Stomach (tissue), 9 donors: ENCODE measurements around the gene REN. TPM values are rescaled to one million over a fixed set of nuclear protein-coding genes. Genes with fewer than 3 reads are reported as not detected.

Experiments
- DNase-seq, 2 donors: peaks; one replicate each; pipeline versions ENCODE4 v3.0.0 to v3.0.0-alpha.2; 2013 to 2019
- H3K27ac ChIP-seq, 5 donors: fragments of 200-600 bp in 4 of 5; sonication (generic) in 4 of 5; one replicate each; pipeline ENCODE4 v1.5.1; 2013 to 2019; ENCODE audit warnings: mild to moderate bottlenecking in 1 of 5, moderate library complexity in 1 of 5
- H3K27me3 ChIP-seq, 3 donors: fragments of 200-600 bp; sonication (generic); one replicate each; pipeline ENCODE4 v1.5.1; 2017 to 2019; ENCODE audit warnings: mixed run types in 1 of 3
- H3K36me3 ChIP-seq, 4 donors: fragments of 200-600 bp; sonication (generic); 1 replicate in 3 of 4; 2 replicates in 1 of 4; pipeline ENCODE4 v1.5.1; 2016 to 2019
- H3K4me1 ChIP-seq, 4 donors: fragments of 200-600 bp; sonication (generic); one replicate each; pipeline ENCODE4 v1.5.1; 2016 to 2019
- H3K4me3 ChIP-seq, 4 donors: fragments of 200-600 bp; sonication (generic) in 3 of 4; one replicate each; pipeline ENCODE4 v1.5.1; 2016 to 2019; ENCODE audit warnings: mild to moderate bottlenecking in 1 of 4
- H3K9me3 ChIP-seq, 4 donors: fragments of 200-600 bp; sonication (generic); one replicate each; pipeline ENCODE4 v1.5.1; 2016 to 2019
- EP300 ChIP-seq: sonication (generic); formaldehyde crosslinking; IDR thresholded peaks from one replicate; pipeline ENCODE4 v1.6.1; 2017; ENCODE audit warnings: antibody characterized with exemption
- POLR2A ChIP-seq, 4 donors: fragments of 450-650 bp; IDR thresholded peaks; one replicate each; pipeline ENCODE4 v1.6.1; 2016; ENCODE audit warnings: antibody characterized with exemption in 4 of 4, control low read depth in 2 of 4, mild to moderate bottlenecking in 1 of 4, moderate library complexity in 1 of 4
- POLR2AphosphoS5 ChIP-seq, 3 donors: sonication (generic); formaldehyde crosslinking; IDR thresholded peaks; one replicate each; pipeline ENCODE4 v1.6.1; 2016; ENCODE audit warnings: antibody characterized with exemption in 3 of 3
- WGBS, 5 donors: extraction: QIAGEN DNeasy Blood & Tissue Kit in 3 of 5; methylation state at CpG; one replicate each; pipeline versions ENCODE4 v1.1.5 to v1.1.7; 2013 to 2018; 5-methylcytosine and 5-hydroxymethylcytosine counted together
- intact Hi-C: fragments of 100-400 bp; cut with DNase I; formaldehyde crosslinking; loops from one replicate; pipeline ENCODE4 v1.15.1; 2023; ENCODE audit warnings: low total_unique reads
- polyA plus RNA-seq, 3 donors: library from polyadenylated mRNA; stranded (reverse); fragments of 200-250 nt; gene quantifications; one replicate each; pipeline ENCODE4 v1.2.3, GENCODE V29; 2013
- total RNA-seq, 5 donors: library from RNA; depleted of rRNA; stranded (reverse); fragments of >200 nt; gene quantifications; one replicate each; pipeline versions ENCODE4 v1.1.0 to v1.2.3, GENCODE V29; 2014 to 2016
- TF ChIP-seq, protein P1 (sequence below), 7 experiments: fragments of 450-650 bp in 4 of 7; fragments of 200-600 bp in 3 of 7; sonication (generic) in 3 of 7; IDR thresholded peaks; one replicate each; pipeline ENCODE4 v1.5.1; 2016 to 2019; ENCODE audit warnings: antibody characterized with exemption in 7 of 7, control low read depth in 2 of 7, mild to moderate bottlenecking in 1 of 7
- donor health status: healthy with polysubstance abuse.
- donor health status: Bipolar disorder and iron deficiency.
- donor health status: healthy.

REN gene
- total and polyA plus RNA-seq, 8 donors: 0.08 TPM; not detected in 7

DNA sequence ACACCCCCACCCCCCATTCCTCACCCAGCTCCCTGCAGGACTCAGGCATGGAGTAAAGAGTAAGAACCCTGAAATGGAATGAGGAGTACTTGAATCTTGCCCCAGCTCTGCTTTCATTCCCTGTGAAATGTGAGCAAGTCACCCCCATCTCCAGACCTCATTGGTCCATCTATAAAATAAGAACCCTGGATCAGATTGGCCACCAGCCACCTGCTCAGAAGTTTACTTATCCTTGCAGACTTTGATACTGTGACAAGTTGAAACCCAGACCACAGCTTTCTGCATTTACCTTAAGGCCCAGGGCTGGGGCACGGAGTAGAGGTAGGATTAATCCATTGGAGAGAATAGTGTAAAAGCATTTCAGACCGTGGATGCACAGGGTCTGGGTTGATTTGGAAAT, 27.9 kb upstream of the REN start:
- Histone ChIP-seq H3K36me3 (no peaks in the 10 kb centered on the region), H3K27ac (peak overlapping the region in 4 of 5 donors; percentile 6 to 58 (median 28)), H3K9me3 (no peaks in the 10 kb centered on the region), H3K4me3 (no peak overlapping the region), H3K4me1 (peaks cover 21 to 50% (median 30%) of the 10 kb centered on the region in 4 donors), H3K27me3 (peaks cover 0 to 65% (median 3%) of the 10 kb centered on the region in 3 donors)
- TF ChIP-seq POLR2A (IDR thresholded peaks at IDR 0.05) (no peak), EP300 (no peak), POLR2AphosphoS5 (IDR thresholded peaks at IDR 0.05) (no peak)
- TF ChIP-seq, protein P1, sequence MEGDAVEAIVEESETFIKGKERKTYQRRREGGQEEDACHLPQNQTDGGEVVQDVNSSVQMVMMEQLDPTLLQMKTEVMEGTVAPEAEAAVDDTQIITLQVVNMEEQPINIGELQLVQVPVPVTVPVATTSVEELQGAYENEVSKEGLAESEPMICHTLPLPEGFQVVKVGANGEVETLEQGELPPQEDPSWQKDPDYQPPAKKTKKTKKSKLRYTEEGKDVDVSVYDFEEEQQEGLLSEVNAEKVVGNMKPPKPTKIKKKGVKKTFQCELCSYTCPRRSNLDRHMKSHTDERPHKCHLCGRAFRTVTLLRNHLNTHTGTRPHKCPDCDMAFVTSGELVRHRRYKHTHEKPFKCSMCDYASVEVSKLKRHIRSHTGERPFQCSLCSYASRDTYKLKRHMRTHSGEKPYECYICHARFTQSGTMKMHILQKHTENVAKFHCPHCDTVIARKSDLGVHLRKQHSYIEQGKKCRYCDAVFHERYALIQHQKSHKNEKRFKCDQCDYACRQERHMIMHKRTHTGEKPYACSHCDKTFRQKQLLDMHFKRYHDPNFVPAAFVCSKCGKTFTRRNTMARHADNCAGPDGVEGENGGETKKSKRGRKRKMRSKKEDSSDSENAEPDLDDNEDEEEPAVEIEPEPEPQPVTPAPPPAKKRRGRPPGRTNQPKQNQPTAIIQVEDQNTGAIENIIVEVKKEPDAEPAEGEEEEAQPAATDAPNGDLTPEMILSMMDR (IDR thresholded peaks at IDR 0.05): no peak
- intact Hi-C loops: no loop called here
- 30 to 48% (median 40%) methylated on average over 2 of the region's 2 CpGs for WGBS, 5 donors
- peak; percentile 82 to 84 for DNase-seq

DNA sequence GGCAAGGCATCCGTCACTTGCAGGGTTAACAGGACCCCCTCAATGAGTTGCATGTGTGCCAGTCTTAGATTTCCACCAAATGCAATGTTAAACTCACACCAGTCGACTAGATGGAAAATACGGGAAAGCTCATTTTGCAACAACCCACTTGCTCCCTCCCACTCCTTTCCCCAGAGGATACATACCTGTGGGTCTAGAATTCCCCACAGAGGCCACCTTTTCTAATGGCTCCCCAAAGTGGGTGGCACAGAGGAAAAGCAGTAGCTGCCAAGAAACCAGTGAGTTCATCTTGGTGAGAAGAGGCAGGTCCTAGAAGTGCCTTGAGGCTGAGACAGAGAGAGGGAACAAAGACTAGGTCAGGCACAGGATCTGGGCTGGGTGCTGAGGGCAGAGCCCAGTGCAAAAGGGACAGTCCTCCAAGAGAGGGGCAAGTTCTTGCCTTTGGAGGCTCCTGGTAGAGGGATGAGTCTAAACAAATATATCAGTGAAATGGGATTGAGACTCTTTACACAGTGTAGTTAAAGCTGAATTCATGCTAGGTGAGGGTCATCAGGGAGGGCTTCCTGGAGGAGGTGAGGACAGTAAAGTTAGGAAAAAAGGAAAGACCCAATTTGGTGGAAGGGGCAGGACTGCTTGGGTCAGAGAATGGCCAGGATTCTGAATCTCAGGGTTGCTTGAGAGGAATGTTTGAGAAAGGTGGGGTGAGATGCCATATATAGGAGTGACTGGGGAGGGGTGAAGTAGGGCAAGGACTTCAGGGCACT, 26.6 kb upstream of the REN start:
- Histone ChIP-seq H3K4me1 (peaks cover 21 to 50% (median 27%) of the 10 kb centered on the region in 4 donors), H3K27me3 (peaks cover 0 to 70% (median 9%) of the 10 kb centered on the region in 3 donors), H3K9me3 (no peaks in the 10 kb centered on the region), H3K27ac (peak overlapping the region in 1 of 5 donors; percentile 58), H3K36me3 (no peaks in the 10 kb centered on the region), H3K4me3 (no peak overlapping the region)
- no peak for DNase-seq
- intact Hi-C loops: no loop called here
- WGBS, 5 donors: 73 to 84% (median 80%) methylated on average over 3 of the region's 3 CpGs
- TF ChIP-seq EP300 (no peak), POLR2AphosphoS5 (IDR thresholded peaks at IDR 0.05) (no peak), POLR2A (IDR thresholded peaks at IDR 0.05) (no peak)
- TF ChIP-seq, protein P1 (IDR thresholded peaks at IDR 0.05): no peak

- peaks cover 21 to 50% (median 27%) of the 10 kb centered on the region in 4 donors for H3K4me1 ChIP-seq
- peaks cover 0 to 71% (median 9%) of the 10 kb centered on the region in 3 donors for H3K27me3 ChIP-seq
- intact Hi-C loops: no loop called here
Observed at GRCh38 chr1:204192046-204192445, 25.9 kb upstream of the REN start.

DNA sequence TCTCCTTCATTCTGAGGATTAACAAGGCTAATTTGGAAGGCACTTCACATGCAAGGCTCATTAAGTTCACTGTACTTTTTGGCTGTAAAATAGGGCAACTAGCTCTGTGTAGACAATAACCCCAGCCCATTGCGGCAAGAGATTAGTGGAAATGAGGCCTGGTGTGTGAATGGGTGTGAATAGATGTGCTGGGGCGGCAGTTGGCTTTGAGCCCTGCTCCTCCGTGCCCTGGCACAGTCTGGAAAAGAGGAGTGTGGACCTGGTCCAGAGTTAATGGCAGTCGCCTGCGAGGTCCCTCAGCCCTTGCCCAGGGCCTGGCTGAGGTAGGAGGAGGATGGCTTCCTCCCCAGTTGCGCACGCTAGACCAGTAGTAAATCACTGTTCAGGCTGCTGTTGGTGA, 25.3 kb upstream of the REN start:
- 35 to 74% (median 61%) methylated on average over 7 of the region's 7 CpGs for WGBS, 5 donors
- intact Hi-C loops: no loop called here
- no peaks in the 10 kb centered on the region for H3K36me3 ChIP-seq
- peak in 1 of 2 donors; percentile 55 for DNase-seq
- H3K27me3 ChIP-seq: peaks cover 0 to 69% (median 9%) of the 10 kb centered on the region in 3 donors
- TF ChIP-seq, protein P1 (IDR thresholded peaks at IDR 0.05): no peak
- H3K27ac ChIP-seq: peak overlapping the region; percentile 18 to 73 (median 69)
- no peak overlapping the region for H3K4me3 ChIP-seq
- H3K9me3 ChIP-seq: no peaks in the 10 kb centered on the region
- peaks cover 21 to 50% (median 27%) of the 10 kb centered on the region in 4 donors for H3K4me1 ChIP-seq

More at GRCh38 chr1:204192046-204192445, 25.9 kb upstream of the REN start:
- H3K9me3 ChIP-seq: no peaks in the 10 kb centered on the region
- no peak for TF ChIP-seq EP300
- TF ChIP-seq, protein P1 (IDR thresholded peaks at IDR 0.05): no peak
- no peak for TF ChIP-seq POLR2A (IDR thresholded peaks at IDR 0.05)
- no peak overlapping the region for H3K4me3 ChIP-seq
- DNase-seq: no peak
- no peaks in the 10 kb centered on the region for H3K36me3 ChIP-seq
- H3K27ac ChIP-seq: no peak overlapping the region
- 75 to 93% (median 84%) methylated on average over 2 of the region's 2 CpGs for WGBS, 5 donors
